ENCODE data around the gene PDYN. TPM values are rescaled to one million over a fixed set of nuclear protein-coding genes. Genes with fewer than 3 reads are reported as not detected.

Gene PDYN
- total RNA-seq, 4 donors from 2014 or later = not detected

DNA sequence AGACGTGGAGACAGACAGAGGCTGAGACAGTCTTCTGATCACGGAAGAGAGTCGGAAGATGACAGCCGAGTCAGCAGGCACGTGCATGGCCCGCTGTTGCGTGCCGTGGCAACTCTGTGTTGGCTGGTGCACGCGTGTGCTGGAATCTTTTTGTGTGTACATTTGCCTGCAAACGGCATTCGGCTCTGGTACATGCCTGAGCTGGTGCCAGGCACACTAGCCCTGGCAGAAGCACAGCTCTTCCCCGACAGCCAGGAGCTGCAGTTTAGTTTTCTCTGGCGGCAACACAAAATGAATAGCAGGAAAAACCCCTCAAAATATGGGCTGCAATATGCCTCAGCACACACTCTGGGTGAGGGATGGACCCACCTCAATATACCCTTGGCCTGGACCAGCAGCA lies 769 bp upstream of the PDYN start:
- TF ChIP-seq, protein P1, sequence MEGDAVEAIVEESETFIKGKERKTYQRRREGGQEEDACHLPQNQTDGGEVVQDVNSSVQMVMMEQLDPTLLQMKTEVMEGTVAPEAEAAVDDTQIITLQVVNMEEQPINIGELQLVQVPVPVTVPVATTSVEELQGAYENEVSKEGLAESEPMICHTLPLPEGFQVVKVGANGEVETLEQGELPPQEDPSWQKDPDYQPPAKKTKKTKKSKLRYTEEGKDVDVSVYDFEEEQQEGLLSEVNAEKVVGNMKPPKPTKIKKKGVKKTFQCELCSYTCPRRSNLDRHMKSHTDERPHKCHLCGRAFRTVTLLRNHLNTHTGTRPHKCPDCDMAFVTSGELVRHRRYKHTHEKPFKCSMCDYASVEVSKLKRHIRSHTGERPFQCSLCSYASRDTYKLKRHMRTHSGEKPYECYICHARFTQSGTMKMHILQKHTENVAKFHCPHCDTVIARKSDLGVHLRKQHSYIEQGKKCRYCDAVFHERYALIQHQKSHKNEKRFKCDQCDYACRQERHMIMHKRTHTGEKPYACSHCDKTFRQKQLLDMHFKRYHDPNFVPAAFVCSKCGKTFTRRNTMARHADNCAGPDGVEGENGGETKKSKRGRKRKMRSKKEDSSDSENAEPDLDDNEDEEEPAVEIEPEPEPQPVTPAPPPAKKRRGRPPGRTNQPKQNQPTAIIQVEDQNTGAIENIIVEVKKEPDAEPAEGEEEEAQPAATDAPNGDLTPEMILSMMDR (IDR thresholded peaks at IDR 0.05; ENCODE audit: low read depth) = no peak

DNA sequence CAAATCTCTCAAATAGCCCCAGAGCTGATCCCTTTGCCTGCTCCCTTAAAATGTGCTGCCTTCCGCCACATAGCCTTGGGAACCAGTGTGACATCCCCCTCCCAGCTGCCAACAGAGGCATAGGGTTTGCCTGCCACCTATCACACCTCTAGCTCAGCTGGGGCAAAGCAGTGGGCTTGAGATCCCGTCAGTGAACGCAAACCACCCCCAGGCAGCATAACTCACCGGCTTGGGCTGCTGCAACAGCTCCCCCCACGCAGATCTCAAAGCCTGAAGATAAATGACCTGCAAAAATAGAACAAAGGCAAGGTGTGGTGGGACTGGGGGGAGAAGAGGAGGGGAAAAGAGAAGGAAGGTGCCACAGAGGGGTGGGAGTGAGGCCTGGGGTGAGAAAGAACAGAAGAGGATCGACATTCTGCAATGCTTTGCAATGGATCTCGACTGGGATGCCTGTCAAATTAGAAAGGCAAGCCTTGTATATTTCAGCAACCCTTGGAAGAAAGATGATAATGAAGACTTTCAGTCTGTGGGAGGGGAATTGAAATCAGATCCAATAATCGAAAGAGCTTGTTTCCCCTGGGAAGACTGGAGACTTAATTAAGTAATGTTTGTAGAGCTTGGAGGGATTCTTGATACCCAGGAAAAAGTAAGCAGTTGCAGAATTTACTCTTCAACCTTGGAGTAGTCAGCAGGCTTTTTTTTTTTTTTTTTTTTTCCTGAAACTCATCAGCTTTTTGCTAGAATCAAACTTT lies 1.3 kb downstream of the PDYN start:
- TF ChIP-seq, protein P1 (IDR thresholded peaks at IDR 0.05; ENCODE audit: low read depth) = no peak

DNA sequence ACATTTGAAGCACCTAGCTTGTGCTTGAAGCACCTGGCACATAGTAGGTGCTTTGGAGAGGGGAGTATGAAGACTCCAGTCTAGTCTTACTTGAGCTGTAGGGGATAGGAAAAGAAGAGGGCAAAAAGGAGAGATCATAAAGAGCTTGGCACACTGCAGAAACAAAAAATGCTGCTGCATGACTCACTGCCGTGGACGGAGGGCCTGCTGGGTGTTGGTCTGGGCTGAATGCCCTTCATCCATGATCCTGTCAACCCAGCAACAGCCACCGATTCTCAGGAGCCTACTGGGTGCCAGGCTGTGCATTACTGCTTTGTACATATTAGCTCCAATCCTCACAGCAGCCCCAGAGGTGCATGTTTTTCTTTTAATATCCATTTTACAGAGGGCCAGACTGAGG lies 6.0 kb downstream of the PDYN start:
- TF ChIP-seq, protein P1 (IDR thresholded peaks at IDR 0.05; ENCODE audit: low read depth) = no peak

DNA sequence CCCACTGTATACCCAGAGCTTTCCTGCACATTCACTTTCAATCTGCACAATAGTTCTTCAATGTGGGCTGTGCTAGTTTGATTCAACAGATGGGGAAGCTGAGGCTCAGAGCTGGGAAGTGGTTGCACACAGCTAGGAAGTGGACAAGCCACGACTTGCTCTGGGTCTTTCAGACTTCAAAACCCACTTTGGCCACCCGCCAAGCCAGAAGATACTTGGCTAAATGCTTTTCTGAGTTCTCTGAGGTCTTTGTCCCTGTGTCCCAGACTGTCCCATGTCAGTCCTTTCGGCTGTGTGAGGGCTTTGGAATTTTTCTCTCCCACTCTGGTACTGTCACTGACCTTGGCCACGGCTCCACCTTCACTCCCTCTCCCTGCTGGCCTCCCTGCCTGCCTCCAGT lies 10.6 kb downstream of the PDYN start:
- TF ChIP-seq, protein P1 (IDR thresholded peaks at IDR 0.05; ENCODE audit: low read depth) = no peak

DNA sequence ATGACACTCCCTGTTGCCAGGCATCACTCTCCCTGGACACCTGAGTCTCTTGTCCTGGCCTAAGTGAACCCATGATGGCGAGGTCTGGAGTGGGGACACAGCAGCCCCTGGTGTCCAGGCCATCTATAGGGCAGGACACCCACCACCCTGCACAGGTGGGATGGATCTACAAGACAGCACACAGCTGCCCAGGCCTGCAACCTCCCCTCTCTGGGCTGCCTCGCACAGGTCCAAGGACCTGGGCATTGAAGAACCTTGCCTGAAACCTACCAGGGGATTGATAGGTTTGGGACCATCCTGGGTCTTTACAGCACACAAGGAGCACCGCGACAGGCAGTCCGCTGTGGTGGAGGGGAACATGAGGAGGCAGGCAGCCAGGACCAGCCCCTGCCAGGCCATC lies 11.2 kb downstream of the PDYN start:
- TF ChIP-seq, protein P1 (IDR thresholded peaks at IDR 0.05; ENCODE audit: low read depth) = no peak

DNA sequence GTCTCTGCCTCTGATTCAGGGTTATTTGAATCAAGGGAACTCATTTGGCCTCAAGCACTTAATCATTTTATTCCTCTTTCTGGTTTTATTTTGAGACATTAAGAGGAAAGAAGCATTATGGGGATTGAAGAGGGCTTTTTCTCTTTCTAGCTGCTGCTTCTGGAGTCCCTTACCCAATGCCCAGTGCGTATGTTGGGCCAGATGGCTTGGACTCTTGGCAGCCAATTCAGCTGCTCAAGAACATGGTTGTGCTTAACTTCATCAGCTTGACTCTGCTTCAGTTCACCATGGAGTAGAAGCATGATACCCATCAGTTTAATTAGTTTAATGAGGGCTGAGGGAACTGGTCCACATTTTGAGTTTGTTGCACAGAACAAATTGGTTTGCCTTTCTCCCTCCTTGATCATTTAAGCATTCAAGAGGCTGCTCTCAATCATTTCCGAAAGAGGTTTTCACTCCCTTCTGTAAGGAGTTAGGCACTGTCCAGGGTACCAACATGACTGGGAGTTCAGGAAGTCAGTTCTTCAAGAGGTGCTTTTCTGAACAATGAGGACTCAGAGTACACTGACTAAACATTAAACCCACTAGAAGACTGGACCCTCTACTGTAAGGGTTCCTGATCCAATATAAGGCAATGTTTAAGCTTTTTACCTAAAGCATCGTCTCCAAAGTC lies 14.6 kb downstream of the PDYN start:
- TF ChIP-seq, protein P1 (IDR thresholded peaks at IDR 0.05; ENCODE audit: low read depth) = no peak

DNA sequence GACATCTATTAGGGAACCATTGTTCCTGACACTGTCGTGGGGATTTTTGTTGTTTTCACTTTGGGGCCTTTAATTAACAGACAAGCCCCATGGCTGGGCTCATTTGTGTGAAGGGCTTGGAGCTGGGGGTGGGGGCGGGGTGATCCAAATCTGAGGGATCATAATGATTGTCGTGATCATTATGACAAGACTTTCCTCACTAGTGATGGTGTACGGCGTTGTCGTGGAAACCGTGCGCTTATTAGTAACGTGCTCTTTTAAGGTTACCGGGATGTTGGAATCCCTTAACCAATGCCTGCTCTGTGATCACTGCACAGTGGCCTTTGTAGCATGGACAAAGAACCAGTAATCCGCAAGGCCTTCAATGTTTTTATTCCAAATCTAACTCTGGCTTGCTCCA lies 18.6 kb downstream of the PDYN start:
- TF ChIP-seq, protein P1 (IDR thresholded peaks at IDR 0.05; ENCODE audit: low read depth) = no peak

All from subcutaneous adipose tissue (tissue), 4 donors.